HG02885 (cell line): Measurements from ENCODE around the gene PCNX2.
"Not testable (repeated sequence)": the region's sequence is repeated elsewhere in the genome, so short reads cannot be mapped to it uniquely, and the experiment has no call there.

Experiments used
- ATAC-seq: cut with Tn5 transposase; IDR thresholded peaks from one replicate; pipeline ENCODE4 v1.9.1; 2021; ENCODE audit warnings: mild to moderate bottlenecking; ENCODE audit not compliant: unreplicated experiment, poor library complexity

PCNX2 gene

DNA sequence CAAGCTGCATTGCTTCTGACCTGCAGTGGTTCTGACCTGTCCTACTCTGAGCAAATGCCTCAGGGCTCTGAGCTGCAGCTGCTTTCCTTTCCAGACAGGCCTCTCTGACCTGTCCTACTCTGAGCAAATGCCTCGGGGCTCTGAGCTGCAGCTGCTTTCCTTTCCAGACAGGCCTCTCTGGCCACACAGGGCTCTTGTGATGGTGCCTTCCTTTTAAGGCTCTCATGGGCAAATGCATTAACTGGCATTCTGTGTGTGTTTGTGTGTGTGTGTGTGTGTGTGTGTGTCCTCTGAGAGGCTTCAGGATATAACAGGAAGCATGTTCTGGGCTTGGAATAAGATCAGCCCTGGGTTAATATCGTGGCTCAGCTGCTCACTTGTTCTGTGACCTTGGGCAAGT is 213.8 kb downstream of the PCNX2 start:
- ATAC-seq: no peak

DNA sequence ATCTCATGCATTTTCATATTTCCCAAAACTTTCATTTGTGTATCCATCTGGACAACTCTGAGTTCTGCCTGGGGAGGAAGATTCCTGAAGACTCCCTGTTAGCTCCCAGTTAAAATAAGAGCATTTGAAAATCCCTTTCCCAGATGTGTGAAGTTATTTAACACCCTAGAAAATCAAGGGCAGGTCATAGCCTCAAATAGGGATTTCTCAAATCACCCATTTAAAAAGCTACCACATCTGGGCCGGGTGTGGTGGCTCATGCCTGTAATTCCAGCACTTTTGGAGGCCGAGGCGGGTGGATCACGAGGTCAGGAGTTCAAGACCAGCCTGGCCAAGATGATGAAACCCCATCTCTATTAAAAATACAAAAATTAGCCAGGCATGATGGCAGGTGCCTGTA is 214.7 kb downstream of the PCNX2 start:
- not testable (repeated sequence) for ATAC-seq

DNA sequence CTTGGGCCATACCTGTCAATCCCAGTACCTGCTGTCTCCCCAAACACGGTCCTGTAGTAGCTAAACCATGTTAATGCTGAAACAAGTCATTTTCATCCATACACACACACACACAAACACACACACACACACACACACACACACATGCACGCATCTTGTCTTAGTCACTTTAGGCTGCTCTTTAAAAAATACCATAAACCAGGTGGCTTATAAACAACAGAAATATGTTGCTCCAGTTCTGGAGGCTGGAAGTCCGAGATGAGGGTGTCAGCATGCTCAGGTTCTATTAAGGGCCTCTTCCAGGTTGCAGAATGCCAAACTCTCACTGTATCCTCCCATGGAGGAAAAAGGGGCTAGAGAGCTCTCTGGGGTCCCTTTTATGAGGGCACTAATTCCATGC is 215.2 kb downstream of the PCNX2 start:
- ATAC-seq: no peak

DNA sequence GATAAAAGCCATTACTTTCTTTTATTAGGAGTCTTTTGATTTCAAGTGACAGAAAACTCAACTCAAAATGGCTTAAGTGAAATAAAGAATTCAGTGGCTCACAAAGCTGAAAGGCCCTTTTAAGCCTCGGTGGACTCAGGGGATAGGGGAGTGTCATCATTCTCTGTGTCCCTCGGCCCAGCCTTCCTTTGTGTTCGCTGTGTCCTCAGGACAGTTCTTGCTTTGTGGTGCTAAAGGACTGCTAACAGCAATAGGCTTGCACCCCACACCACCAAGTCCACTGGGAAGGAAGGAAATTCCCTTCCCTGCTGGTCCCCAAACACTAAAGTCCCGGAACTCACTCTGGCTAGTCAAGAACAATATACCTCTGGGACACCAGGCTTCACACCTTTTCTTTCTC is 216.0 kb downstream of the PCNX2 start:
- ATAC-seq: no peak

DNA sequence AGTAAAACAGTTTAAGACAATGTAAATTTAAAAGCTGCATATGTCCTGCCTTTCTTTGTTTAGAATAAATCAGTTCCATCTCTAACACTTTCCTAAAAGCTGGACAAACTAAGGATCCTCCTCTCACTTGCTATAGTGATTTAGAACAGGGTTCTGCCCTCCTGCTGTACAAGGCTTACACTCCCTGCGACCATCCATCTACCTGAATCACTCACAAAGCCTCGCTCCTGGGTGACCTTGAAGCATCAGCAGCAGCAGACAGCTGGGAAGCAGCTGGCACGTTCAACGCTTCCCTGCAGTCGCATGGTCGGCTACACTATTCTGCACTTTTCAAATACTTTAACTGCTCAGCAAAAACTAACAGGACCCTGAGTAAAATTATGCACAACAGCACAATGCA is 217.1 kb downstream of the PCNX2 start:
- ATAC-seq: no peak

DNA sequence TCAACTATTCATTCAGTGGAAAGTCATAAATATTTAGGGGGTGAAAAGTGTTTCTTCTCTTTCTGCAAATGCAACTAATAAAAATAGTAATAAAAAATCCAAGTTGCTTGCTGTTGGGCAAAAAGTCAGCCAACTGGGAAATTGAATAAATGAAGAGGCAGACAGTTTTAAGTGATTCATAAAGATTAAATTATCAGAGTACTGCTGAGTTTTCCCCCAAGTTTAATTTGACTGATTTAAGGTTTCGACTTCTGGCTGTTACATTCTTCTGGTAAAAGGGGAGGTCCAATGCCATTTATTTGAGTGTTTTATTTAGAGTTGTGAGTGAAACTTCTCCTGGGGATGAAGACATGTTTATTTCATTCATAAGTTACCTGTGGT is 219.6 kb downstream of the PCNX2 start:
- no peak for ATAC-seq

DNA sequence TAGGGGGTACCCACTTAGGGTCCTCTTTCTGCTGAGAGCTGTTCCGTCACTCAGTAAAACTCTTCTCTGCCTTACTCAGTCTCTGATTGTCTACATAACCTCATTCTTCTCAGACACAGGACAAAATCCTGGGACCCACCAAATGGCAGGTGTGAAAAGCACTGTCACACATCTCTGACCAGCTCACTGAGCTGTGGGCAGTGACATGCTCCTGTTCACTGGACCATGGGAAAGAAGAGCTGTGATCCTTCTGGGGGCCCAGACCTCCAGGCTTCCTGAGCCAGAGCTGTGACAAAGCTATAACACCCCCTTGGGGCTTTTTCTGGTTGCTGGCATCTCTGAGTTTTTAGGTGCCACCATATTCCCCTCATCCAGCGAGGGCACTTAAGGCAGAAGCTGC is 229.4 kb downstream of the PCNX2 start:
- no peak for ATAC-seq

DNA sequence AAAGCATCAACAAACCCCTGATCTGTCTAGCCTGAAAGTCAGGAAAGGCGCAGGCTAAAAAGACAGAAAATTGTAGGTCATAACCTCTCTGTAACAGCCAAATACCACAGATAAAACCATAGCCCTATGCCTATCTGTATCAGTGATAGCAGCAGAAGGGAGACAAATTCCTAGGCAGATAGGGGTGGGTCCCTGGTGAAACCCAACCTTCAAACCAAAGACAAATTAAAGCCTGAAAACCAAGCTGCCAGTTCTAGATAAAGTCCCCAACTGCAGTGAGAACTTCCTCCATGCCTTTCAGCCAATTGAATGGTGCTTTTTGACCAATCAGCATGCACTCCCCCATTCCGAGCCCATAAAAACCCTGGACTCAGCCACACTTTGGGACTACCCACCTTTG is 229.8 kb downstream of the PCNX2 start:
- no peak for ATAC-seq

DNA sequence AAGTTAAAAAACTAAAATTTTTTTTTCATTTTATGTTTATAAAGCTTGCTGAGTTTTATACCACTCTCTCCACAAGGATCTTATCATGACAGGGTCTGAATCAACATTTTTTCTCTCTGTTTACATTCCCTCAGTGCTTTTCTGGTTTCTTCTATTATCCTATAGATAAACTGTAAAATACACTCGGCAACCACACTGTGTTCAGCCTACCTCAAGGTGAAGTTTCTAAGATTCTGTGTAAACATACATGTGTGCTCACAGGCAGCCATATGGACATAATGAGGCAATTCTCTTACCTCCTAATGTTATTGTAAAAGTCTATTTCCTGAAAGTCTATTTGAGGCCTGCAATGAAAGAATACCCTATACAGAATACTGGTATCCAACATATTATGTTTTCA is 230.5 kb downstream of the PCNX2 start:
- no peak for ATAC-seq

DNA sequence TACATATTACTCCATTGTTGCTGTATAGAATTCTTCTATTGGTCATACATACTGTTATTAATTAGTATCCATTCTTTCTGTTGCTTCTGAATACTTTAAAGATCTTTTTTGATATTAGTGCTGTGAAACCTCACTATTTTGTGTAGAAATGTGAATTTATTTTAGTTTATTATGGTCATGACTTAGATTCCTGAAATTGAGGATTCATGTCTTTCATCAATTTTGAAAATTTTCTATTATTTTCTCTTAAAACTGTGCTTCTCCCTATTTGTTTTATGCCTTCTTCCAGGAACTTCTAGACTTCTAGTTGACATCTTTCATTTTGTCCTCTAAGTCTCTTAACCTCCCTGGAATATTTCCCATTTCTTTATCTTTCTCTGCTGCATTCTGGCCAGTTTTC is 232.1 kb downstream of the PCNX2 start:
- no peak for ATAC-seq

DNA sequence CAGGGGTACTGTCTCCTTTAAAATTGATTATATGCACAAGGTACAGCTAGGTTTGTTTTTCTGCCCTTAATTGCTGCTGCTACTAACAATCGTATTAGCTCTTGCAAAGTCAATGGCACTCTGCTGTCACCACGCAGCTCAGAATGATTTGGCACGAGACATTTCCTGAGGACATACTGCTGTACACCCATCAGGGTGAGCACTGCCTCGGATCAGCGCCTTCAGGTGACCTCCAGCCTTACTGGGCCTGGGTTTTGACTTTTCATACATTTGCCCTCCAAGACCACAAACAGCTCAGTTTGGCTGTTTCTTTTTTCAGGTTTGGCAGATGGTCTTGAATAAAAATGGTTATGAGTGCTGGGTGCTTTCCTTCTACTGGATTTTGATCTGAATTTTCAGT is 234.3 kb downstream of the PCNX2 start:
- no peak for ATAC-seq

DNA sequence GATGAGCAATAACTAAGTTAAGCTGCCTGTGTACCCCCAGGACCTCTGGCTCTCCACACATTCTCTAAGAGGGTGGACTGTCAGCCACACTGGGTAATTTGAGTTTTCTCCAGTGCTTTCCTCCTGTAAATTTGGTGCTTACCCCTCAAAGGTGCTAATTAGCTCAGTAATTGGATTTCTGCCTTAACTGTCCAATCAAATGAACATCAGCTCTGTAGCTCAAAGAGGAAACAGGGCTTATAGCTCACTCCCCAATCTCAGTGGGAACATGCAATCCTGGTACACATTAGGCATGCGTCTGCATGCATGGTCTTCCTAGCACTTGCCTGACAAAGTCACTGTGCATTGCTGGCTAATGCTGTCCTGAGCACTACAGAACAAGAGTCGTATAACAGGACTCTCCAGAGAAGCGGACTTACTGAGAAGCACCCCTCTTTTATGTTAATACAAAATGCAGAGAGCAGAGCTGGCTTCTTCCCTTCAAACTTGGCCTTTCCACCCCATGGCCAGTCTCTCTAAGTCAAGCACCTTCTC is 235.0 kb downstream of the PCNX2 start:
- ATAC-seq: no peak

DNA sequence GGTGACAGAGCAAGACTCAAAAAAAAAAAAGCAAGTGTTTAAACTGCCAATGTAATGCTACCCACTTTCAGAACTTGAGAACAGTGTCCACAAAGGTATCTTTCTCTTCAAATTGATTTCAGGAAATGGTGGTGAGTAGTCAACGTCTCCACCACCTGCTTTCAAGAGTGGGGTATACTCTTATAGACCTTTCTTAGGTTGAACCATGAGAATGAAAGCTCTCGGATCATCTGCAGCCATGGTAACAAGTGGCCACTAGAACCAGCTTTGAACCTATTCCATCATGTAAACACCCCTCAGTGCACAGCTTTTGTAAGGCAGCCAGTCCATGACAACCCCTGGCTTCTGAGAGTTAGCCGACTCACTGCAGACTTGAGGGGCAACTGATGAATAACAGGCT is 237.7 kb downstream of the PCNX2 start:
- ATAC-seq: no peak

DNA sequence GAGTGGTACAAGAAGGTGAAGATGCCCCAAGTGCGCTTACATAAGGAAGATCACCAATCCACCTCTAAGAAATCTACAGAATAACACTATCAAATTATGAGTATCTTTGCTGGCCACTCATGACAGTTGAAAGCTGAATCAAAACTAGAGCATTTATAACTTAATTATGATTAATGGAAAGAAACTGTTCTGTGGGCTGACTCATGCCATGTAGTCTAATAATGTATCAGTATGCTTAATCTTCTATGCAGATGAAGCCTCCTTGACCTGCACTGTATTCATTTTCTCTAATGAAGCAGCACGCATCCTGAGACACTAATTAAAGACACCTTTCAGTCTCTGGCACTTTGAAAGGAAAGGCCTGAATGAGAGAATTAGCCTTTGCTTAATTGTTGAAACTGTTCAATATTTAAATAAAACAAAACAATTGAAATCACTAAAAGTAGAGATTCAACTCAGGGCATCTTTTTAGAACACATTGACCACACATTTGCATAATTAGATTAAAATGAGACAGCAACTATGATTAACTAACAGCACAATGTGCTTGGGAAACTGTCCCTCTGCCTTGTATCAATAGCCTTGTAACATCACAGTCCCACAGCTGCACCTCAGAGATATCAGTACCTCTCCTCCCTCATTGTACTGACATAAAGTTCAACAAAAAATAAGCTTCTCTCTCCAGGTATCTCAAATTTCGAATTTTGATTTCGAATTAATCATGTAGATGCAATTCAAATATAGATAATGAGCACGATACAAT is 239.5 kb downstream of the PCNX2 start:
- ATAC-seq: no peak

DNA sequence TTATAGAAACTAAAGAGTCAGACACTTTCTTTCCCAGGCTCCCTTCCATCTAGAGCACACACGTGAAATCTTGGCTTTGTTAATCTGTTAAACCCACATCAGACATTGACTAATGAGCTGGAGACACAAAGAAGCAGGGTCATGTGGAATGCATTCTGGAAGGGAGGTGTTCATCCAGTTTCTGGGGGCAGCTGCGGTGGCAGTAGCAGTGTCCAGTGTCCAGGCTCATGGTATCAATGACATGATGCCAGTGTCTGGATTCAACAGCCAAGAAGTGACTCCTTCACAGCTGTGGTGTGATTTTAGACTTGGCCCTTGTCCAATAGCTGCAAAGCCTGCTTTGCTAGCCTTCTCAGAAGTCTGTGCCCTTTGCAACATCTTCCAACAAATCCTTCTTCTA is 249.9 kb downstream of the PCNX2 start:
- no peak for ATAC-seq

DNA sequence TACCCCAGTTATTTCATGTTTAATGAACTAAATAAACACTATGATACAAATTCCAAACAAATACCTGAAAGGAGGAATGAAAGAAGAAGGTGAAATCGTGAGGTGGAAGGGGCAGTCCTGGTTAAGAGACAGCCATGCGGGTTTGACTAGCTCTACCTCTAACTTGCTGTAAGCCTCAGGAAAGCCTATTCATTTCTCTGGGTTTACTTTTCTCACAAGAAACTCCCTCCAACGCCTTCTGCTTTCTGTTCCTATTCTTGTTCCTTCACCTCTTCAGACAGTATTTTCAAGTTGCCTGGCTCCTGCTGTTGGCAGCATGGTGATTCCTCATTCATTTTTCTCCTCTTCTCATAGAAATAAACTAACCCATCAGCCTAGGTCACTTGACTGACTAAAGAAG is 252.7 kb downstream of the PCNX2 start:
- peak; percentile 73 for ATAC-seq

DNA sequence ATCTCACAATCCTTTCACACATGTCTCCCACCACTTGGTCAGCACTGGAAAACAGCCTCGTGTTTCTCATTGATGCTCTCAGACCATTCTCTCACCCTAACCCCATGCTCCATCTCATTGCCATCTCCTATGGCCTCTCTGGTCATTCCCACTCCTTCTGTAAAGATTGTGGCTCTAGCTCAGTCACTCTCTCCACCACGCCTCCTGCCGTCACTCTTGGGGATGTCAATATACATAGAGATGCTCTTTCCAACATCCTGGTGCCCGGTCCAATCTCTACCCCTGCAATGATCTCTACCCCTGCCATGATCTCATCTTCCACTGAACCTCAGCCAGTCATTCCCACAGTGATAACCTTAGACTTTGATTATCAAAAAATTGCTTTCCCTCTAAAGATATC is 255.0 kb downstream of the PCNX2 start:
- ATAC-seq: no peak

DNA sequence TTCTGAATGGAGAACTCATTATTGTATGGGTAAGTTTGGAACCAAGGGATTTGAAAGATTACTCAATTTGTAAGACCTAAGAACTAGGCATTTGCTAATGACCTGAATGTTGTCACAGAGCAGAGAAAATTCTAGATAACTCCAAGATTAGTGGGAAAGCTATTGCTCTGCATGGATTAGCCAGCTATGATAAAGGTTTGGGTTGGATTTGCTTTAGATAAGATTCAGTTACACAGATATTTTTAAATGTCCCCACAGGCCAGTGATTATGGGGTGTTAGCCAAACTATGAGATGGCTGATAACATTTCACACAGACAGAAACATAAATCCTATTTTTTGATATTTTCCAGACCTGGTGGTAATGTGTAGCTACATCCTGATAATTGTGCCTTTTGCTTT is 256.9 kb downstream of the PCNX2 start:
- no peak for ATAC-seq

DNA sequence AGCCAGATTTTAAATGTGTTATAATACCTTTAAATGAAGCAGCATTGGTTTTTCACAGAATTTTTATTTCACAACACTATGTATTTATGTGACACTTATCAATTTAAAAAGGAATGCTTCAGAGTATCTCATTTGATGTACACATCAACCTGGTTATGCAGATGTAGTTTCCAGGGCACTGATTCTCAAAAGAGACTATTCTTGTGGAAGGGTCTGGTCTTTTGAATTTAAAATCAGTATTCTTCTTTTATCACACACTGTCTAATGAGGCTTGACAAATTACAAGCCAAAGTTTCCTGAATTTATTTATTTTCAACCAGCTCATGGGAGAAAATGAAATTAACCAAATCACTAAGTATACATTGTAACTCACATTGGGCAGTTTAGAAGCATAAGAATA is 257.7 kb downstream of the PCNX2 start:
- no peak for ATAC-seq

DNA sequence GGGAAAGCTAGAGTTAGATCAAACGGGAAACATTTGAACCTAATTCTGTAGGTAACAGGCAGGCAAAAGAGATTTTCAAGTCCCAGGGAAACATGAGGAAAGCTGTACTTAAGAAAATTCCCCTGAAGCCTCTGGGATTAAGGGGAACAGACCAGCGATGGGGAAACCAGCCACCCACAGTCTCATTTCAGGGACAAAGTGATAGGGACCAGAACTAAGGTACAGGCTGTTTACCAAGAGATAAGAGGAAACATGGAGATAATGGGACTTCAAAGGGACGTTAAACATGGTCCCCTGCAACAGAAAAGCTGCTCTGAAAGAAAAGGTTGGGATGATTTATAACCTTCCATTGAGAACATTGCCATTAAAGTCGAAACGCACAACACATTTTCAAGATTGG is 260.7 kb downstream of the PCNX2 start:
- ATAC-seq: no peak

DNA sequence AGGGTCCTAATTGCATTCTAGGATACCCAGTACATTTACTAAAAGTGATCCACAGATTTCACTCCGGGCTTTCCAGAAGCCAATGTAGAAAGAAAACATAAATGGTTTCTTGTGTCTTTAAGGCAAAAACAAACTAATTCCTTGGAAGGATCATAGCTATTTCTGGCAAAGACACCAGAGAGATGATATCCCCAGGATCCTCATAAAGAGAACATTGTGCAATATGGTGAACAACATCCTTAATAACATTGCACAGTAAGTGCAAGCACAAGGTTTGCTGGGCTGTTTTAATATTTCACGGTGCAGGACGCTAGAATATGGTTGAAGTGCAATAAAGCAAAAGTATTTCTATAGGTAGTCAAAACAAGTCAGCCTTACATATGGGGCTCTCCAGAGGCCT is 262.2 kb downstream of the PCNX2 start:
- ATAC-seq: no peak

DNA sequence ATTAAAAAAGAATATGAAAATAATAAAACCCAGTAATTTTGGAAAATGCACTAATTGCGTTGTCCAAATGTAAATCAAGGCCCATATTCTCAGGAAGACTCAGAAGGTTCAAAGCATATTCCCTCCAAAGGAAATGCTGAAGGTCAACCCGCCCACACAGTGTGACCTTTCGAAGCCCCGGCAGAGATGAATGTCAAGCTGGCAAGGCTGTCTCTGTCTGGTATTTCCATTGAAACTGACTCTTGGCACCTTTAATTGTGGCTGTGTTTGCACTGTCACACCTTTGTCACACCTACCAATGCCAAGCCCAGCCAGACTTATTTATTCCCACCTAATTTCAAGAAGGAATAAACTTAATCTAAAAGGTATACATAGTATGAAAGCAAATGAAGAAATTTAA is 262.6 kb downstream of the PCNX2 start:
- no peak for ATAC-seq

DNA sequence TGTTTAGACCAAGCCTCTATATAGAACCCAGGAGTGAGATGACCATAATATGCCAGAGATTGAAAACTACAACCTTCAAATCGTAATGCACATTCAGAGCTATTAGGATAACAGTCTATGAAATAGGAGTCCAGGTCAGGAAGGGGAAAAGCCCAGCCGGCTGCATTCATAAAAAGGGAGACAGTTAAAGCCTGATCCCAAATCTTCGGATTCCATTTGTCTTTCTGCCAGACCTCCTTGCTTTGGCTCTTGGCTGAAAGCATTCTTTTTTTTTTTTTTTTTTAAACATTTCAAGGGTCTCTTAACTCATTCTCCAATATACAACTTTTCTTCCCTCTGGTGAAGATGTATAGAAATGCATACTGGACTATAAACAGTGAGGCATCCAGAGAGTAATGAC is 264.0 kb downstream of the PCNX2 start:
- no peak for ATAC-seq
